ENCODE results near the gene HINFP.
"Not testable (repeated sequence)": the region's sequence is repeated elsewhere in the genome, so short reads cannot be mapped to it uniquely, and the experiment has no call there.

DNA sequence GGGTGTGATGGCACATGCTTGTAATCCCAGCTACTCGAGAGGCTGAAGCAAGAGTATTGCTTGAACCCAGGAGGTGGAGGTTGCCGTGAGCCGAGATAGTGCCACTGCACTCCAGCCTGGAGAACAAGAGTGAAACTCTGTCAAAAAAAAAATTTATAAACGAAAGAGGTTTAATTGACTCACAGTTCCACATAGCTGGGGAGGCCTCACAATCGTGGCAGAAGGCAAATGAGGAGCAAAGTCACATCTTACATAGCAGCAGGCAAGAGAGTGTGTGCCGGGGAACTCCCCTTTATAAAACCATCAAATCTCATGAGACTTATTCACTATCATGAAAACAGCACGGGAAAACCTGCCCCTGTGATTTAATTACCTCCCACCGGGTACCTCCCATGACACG lies 63.0 kb downstream of the HINFP start:
- TF ChIP-seq, protein P1, sequence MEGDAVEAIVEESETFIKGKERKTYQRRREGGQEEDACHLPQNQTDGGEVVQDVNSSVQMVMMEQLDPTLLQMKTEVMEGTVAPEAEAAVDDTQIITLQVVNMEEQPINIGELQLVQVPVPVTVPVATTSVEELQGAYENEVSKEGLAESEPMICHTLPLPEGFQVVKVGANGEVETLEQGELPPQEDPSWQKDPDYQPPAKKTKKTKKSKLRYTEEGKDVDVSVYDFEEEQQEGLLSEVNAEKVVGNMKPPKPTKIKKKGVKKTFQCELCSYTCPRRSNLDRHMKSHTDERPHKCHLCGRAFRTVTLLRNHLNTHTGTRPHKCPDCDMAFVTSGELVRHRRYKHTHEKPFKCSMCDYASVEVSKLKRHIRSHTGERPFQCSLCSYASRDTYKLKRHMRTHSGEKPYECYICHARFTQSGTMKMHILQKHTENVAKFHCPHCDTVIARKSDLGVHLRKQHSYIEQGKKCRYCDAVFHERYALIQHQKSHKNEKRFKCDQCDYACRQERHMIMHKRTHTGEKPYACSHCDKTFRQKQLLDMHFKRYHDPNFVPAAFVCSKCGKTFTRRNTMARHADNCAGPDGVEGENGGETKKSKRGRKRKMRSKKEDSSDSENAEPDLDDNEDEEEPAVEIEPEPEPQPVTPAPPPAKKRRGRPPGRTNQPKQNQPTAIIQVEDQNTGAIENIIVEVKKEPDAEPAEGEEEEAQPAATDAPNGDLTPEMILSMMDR (IDR thresholded peaks at IDR 0.05 in 2 of 3, conservative IDR thresholded peaks at IDR 0.05 in 1 of 3; ENCODE audit: insufficient read depth in 2 of 3, low read depth in 1 of 3, low read length in 3 of 3), result not testable (repeated sequence)
- TF ChIP-seq GATAD2B (IDR thresholded peaks at IDR 0.05; ENCODE audit: borderline replicate concordance); ATF4 (CRISPR knock-in tag; IDR thresholded peaks at IDR 0.05); EZH2 (IDR thresholded peaks at IDR 0.05; ENCODE audit: borderline replicate concordance, low read depth, low read length); ZNF639 (CRISPR knock-in tag; conservative IDR thresholded peaks at IDR 0.05 in 1 of 2, IDR thresholded peaks at IDR 0.05 in 1 of 2): not testable (repeated sequence)
